H4 (cell line): Measurements from ENCODE around the gene ADGRB3. TPM values are rescaled to one million over a fixed set of nuclear protein-coding genes. Genes with fewer than 3 reads are reported as not detected.
A peak's percentile ranks its signal among the peaks of the same experiment; 100 is the strongest.
"Not testable (repeated sequence)": the region's sequence is repeated elsewhere in the genome, so short reads cannot be mapped to it uniquely, and the experiment has no call there.

ENCODE experiments used
- DNase-seq: peaks from one replicate; pipeline ENCODE4 v3.0.0-alpha.2; 2015; ENCODE audit warnings: low spot score
- total RNA-seq: library from RNA; depleted of rRNA; stranded (reverse); fragments of >200 nt; shearing (Covaris generic); gene quantifications from 2 replicates; pipeline ENCODE4 v1.2.3, GENCODE V29; 2014

Gene ADGRB3
- total RNA-seq, 1 experiment from 2014 or later = 0.79 TPM

- DNase-seq = no peak
Observed at GRCh38 chr6:68941345-68941744, 306.3 kb downstream of the ADGRB3 start.

- no peak for DNase-seq
Observed at GRCh38 chr6:68947721-68948120, 312.6 kb downstream of the ADGRB3 start.

GRCh38 chr6:68951270-68951669 lies 316.2 kb downstream of the ADGRB3 start:
- DNase-seq = no peak

GRCh38 chr6:68958327-68958726 lies 323.2 kb downstream of the ADGRB3 start:
- DNase-seq = peak; percentile 28

GRCh38 chr6:68967549-68968300 lies 332.6 kb downstream of the ADGRB3 start:
- peak; percentile 72 for DNase-seq

GRCh38 chr6:68968301-68968649 lies 333.2 kb downstream of the ADGRB3 start:
- DNase-seq = no peak

GRCh38 chr6:68973066-68973465 lies 338.0 kb downstream of the ADGRB3 start:
- no peak for DNase-seq

- DNase-seq = no peak
Observed at GRCh38 chr6:68975064-68975463, 340.0 kb downstream of the ADGRB3 start.

GRCh38 chr6:68975816-68976215 lies 340.7 kb downstream of the ADGRB3 start:
- DNase-seq = no peak

- DNase-seq = no peak
Observed at GRCh38 chr6:68976260-68976659, 341.2 kb downstream of the ADGRB3 start.

- DNase-seq = no peak
Observed at GRCh38 chr6:68978411-68978810, 343.3 kb downstream of the ADGRB3 start.

GRCh38 chr6:68981668-68982067 lies 346.6 kb downstream of the ADGRB3 start:
- DNase-seq = not testable (repeated sequence)

- no peak for DNase-seq
Observed at GRCh38 chr6:68988698-68989097, 353.6 kb downstream of the ADGRB3 start.

GRCh38 chr6:68990317-68990716 lies 355.2 kb downstream of the ADGRB3 start:
- no peak for DNase-seq

GRCh38 chr6:68993911-68994310 lies 358.8 kb downstream of the ADGRB3 start:
- DNase-seq = no peak

GRCh38 chr6:68994521-68994920 lies 359.4 kb downstream of the ADGRB3 start:
- no peak for DNase-seq

GRCh38 chr6:69005199-69005598 lies 370.1 kb downstream of the ADGRB3 start:
- DNase-seq = no peak

- DNase-seq = no peak
Observed at GRCh38 chr6:69007781-69008180, 372.7 kb downstream of the ADGRB3 start.

GRCh38 chr6:69012211-69012610 lies 377.1 kb downstream of the ADGRB3 start:
- no peak for DNase-seq

- DNase-seq = no peak
Observed at GRCh38 chr6:69012876-69013275, 377.8 kb downstream of the ADGRB3 start.

- no peak for DNase-seq
Observed at GRCh38 chr6:69018906-69019305, 383.8 kb downstream of the ADGRB3 start.

- no peak for DNase-seq
Observed at GRCh38 chr6:69019832-69020231, 384.8 kb downstream of the ADGRB3 start.

- DNase-seq = peak; percentile 63
Observed at GRCh38 chr6:69022993-69023392, 387.9 kb downstream of the ADGRB3 start.

- DNase-seq = peak; percentile 48
Observed at GRCh38 chr6:69026243-69026642, 391.2 kb downstream of the ADGRB3 start.
